Measurements from ENCODE around the gene STMP1.

- TF ChIP-seq EZH2phosphoT487 (IDR thresholded peaks at IDR 0.05; ENCODE audit: borderline replicate concordance, low read depth) (no peak), CTCF (IDR thresholded peaks at IDR 0.05) (no peak), MAX (IDR thresholded peaks at IDR 0.05; ENCODE audit: low read depth) (no peak), POLR2AphosphoS5 (IDR thresholded peaks at IDR 0.05; ENCODE audit: low read depth, low read length) (no peak), REST (IDR thresholded peaks at IDR 0.05; ENCODE audit: low read depth, low read length) (no peak), YY1 (IDR thresholded peaks at IDR 0.05; ENCODE audit: low read depth) (no peak), ZBTB33 (IDR thresholded peaks at IDR 0.05; ENCODE audit: borderline replicate concordance, low read depth) (no peak), TAF1 (IDR thresholded peaks at IDR 0.05; ENCODE audit: borderline replicate concordance, low read depth, low read length) (no peak), SMC3 (IDR thresholded peaks at IDR 0.05; ENCODE audit: low read depth, low read length) (no peak)
Observed at GRCh38 chr7:135713836-135714470, 51.6 kb downstream of the STMP1 start.
